Measurements from ENCODE around the gene ERGIC1.
"Not testable (repeated sequence)": the region's sequence is repeated elsewhere in the genome, so short reads cannot be mapped to it uniquely, and the experiment has no call there.

ERGIC1 gene

GRCh38 chr5:172846677-172847076 is 12.6 kb downstream of the ERGIC1 start:
- Histone ChIP-seq H3K9me3 (ENCODE audit: insufficient read depth, low read depth, low read length) (no peaks in the 10 kb centered on the region), H3K79me2 (ENCODE audit: insufficient read depth, low read length) (peaks cover 100% of the 10 kb centered on the region), H2AFZ (ENCODE audit: low read length) (no peak overlapping the region), H3K4me3 (ENCODE audit: low read length, poor library complexity, severe bottlenecking) (no peak overlapping the region), H4K20me1 (ENCODE audit: insufficient read depth, low read length, poor library complexity, severe bottlenecking) (peaks cover 55% of the 10 kb centered on the region), H3K9ac (ENCODE audit: low read depth, low read length, poor library complexity, severe bottlenecking) (peak overlapping the region; percentile 22), H3K27me3 (ENCODE audit: insufficient read depth, low read length, poor library complexity, severe bottlenecking) (no peaks in the 10 kb centered on the region), H3K4me1 (ENCODE audit: insufficient read depth, low read length, poor library complexity, severe bottlenecking) (peaks cover 58% of the 10 kb centered on the region), H3F3A (ENCODE audit: low read depth) (no peaks in the 10 kb centered on the region), H3K4me2 (ENCODE audit: low read depth, low read length, poor library complexity, severe bottlenecking) (peak overlapping the region; percentile 81), H3K36me3 (ENCODE audit: insufficient read depth, low read length) (peaks cover 7% of the 10 kb centered on the region; the same call in 1 of the 2 replicates), H3K9me2 (replicated peaks; ENCODE audit: low read depth, low read length) (no peaks in the 10 kb centered on the region)
- TF ChIP-seq, protein P1, sequence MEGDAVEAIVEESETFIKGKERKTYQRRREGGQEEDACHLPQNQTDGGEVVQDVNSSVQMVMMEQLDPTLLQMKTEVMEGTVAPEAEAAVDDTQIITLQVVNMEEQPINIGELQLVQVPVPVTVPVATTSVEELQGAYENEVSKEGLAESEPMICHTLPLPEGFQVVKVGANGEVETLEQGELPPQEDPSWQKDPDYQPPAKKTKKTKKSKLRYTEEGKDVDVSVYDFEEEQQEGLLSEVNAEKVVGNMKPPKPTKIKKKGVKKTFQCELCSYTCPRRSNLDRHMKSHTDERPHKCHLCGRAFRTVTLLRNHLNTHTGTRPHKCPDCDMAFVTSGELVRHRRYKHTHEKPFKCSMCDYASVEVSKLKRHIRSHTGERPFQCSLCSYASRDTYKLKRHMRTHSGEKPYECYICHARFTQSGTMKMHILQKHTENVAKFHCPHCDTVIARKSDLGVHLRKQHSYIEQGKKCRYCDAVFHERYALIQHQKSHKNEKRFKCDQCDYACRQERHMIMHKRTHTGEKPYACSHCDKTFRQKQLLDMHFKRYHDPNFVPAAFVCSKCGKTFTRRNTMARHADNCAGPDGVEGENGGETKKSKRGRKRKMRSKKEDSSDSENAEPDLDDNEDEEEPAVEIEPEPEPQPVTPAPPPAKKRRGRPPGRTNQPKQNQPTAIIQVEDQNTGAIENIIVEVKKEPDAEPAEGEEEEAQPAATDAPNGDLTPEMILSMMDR (conservative IDR thresholded peaks at IDR 0.05; ENCODE audit: low read length) = no peak
- TF ChIP-seq EZH2phosphoT487 (IDR thresholded peaks at IDR 0.05; ENCODE audit: borderline replicate concordance) = no peak

DNA sequence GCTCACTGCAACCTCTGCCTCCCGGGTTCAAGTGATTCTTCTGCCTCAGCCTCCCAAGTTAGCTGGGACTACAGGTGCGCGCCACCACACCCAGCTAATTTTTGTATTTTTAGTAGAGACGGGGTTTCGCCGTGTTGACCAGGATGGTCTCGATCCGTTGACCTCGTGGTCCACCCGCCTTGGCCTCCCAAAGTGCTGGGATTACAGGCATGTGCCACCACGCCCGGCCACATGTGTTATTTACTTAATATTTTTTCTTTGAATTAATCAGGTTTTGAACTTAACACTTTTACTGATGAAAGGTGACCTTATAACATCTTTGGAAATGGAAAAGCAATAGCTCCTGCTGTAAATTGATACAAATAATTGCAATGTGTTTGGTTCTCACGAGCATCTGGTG is 13.5 kb downstream of the ERGIC1 start:
- not testable (repeated sequence) for H3K9ac ChIP-seq (ENCODE audit: low read depth, low read length, poor library complexity, severe bottlenecking); H3K4me2 ChIP-seq (ENCODE audit: low read depth, low read length, poor library complexity, severe bottlenecking); H3K4me3 ChIP-seq (ENCODE audit: low read length, poor library complexity, severe bottlenecking); H3F3A ChIP-seq (ENCODE audit: low read depth); H2AFZ ChIP-seq (ENCODE audit: low read length); H3K27me3 ChIP-seq (ENCODE audit: insufficient read depth, low read length, poor library complexity, severe bottlenecking); H3K9me2 ChIP-seq (replicated peaks; ENCODE audit: low read depth, low read length); H3K9me3 ChIP-seq (ENCODE audit: insufficient read depth, low read depth, low read length)
- Histone ChIP-seq H4K20me1 (ENCODE audit: insufficient read depth, low read length, poor library complexity, severe bottlenecking) (peaks cover 64% of the 10 kb centered on the region), H3K79me2 (ENCODE audit: insufficient read depth, low read length) (peaks cover 100% of the 10 kb centered on the region), H3K4me1 (ENCODE audit: insufficient read depth, low read length, poor library complexity, severe bottlenecking) (peaks cover 54% of the 10 kb centered on the region), H3K36me3 (ENCODE audit: insufficient read depth, low read length) (peaks cover 12% of the 10 kb centered on the region; the same call in 1 of the 2 replicates)

DNA sequence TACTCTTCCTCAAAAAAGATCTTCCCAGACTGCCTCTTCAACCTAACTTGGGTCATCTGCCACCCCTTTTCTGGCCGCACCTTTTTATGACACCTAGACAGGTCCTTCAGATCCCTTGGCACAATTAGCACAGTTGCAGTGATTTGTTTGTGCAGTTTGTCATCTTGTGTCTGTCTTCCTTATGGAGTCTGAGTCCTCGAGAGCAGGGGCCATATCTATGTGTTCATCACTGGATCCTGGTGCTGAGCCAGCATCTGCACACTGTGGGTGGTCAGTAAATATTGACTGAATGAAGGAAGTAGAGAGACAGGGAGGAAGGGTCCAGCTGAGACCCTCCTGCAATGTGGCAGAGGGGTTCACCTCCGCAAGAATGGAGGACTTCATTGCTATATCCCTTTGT is 14.4 kb downstream of the ERGIC1 start:
- Histone ChIP-seq H3K79me2 (ENCODE audit: insufficient read depth, low read length) (peaks cover 100% of the 10 kb centered on the region), H4K20me1 (ENCODE audit: insufficient read depth, low read length, poor library complexity, severe bottlenecking) (peaks cover 71% of the 10 kb centered on the region)

More for the DNA sequence above, 14.4 kb downstream of the ERGIC1 start:
- Histone ChIP-seq H3F3A (ENCODE audit: low read depth) (no peaks in the 10 kb centered on the region), H3K4me2 (ENCODE audit: low read depth, low read length, poor library complexity, severe bottlenecking) (peak overlapping the region; percentile 16), H3K4me1 (ENCODE audit: insufficient read depth, low read length, poor library complexity, severe bottlenecking) (peaks cover 51% of the 10 kb centered on the region), H3K27me3 (ENCODE audit: insufficient read depth, low read length, poor library complexity, severe bottlenecking) (no peaks in the 10 kb centered on the region), H3K9ac (ENCODE audit: low read depth, low read length, poor library complexity, severe bottlenecking) (no peak overlapping the region), H3K9me2 (replicated peaks; ENCODE audit: low read depth, low read length) (no peaks in the 10 kb centered on the region), H3K36me3 (ENCODE audit: insufficient read depth, low read length) (peaks cover 10% of the 10 kb centered on the region; the same call in 1 of the 2 replicates), H3K9me3 (ENCODE audit: insufficient read depth, low read depth, low read length) (no peaks in the 10 kb centered on the region), H2AFZ (ENCODE audit: low read length) (no peak overlapping the region), H3K4me3 (ENCODE audit: low read length, poor library complexity, severe bottlenecking) (no peak overlapping the region)
- TF ChIP-seq, protein P1 (conservative IDR thresholded peaks at IDR 0.05; ENCODE audit: low read length) = no peak
- no peak for TF ChIP-seq EZH2phosphoT487 (IDR thresholded peaks at IDR 0.05; ENCODE audit: borderline replicate concordance)
